ENCODE data around the gene IMPDH1. TPM values are rescaled to one million over a fixed set of nuclear protein-coding genes. Genes with fewer than 3 reads are reported as not detected.

Gene IMPDH1
- total and polyA plus RNA-seq, 9 of the 15 experiments (the other 6 are each of a cell fraction or from before 2014, with no cell fraction given): 0.80 to 118 (median 64.3) TPM

- no peak for DNase-seq (ENCODE audit: extremely low read depth in 1 of 4, low spot score in 3 of 4)
- CTCF ChIA-PET (ENCODE audit: low intra/inter-chr PET ratio): interaction anchor here (1.4 to 6.5 kb wide), 2 partner anchors 30 to 60 kb away, joined by 10 to 173 read pairs; no protein-coding TSS in a partner anchor
- Histone ChIP-seq H3K9ac (ENCODE audit: insufficient read depth in 1 of 2, low read depth in 2 of 2, low read length in 2 of 2) (no peak overlapping the region), H3K9me3 (replicated peaks; ENCODE audit: control insufficient read depth, insufficient read depth, low read depth, low read length) (no peaks in the 10 kb centered on the region), H3K4me3 (no peak overlapping the region), H3K27ac (ENCODE audit: extremely low read depth, low read depth, low read length) (no peak overlapping the region), H3K79me2 (ENCODE audit: control insufficient read depth, insufficient read depth, low read length) (peaks cover 28% of the 10 kb centered on the region), H3K4me2 (ENCODE audit: insufficient read depth, low read length) (peak overlapping the region; percentile 12; the same call in 1 of the 2 replicates), H2AFZ (ENCODE audit: low read depth, low read length) (no peak overlapping the region), H3K4me1 (replicated peaks in 1 of 2; ENCODE audit: control insufficient read depth in 2 of 2, insufficient read depth in 2 of 2, low read length in 2 of 2) (peaks cover 26 to 32% of the 10 kb centered on the region in 2 experiments; a peak in 4 of 5 replicates), H3K36me3 (ENCODE audit: control insufficient read depth, insufficient read depth, low read length) (peaks cover 11% of the 10 kb centered on the region; the same call in 2 of the 3 replicates), H3K27me3 (ENCODE audit: control insufficient read depth in 2 of 2, insufficient read depth in 2 of 2, low read length in 2 of 2) (no peaks in the 10 kb centered on the region), H3K9me1 (ENCODE audit: control insufficient read depth, insufficient read depth, low read length) (no peaks in the 10 kb centered on the region), H4K20me1 (replicated peaks; ENCODE audit: control insufficient read depth, insufficient read depth, low read length) (no peaks in the 10 kb centered on the region)
- POLR2A ChIA-PET: interaction anchor here (0.8 to 1.4 kb wide), 6 partner anchors 10 to 34 kb away, joined by 3 to 5 read pairs (median 3); partner anchors contain the start of gene METTL2B
- intact Hi-C loops (cut with micrococcal nuclease): loop anchor here (1.0 kb wide), 2 partner anchors 32 to 61 kb away; no protein-coding TSS in a partner anchor
- in situ Hi-C loops (cut with MboI): no loop called here
- ATAC-seq: no peak
- FAIRE-seq: no peak
- WGBS (ENCODE audit: insufficient coverage, low coverage, missing lambda C conversion rate): 41% methylated on average over 3 of the region's 3 CpGs
- BruUV-seq (replicated peaks): no TSS peak
- TF ChIP-seq GMEB1 (CRISPR knock-in tag; IDR thresholded peaks at IDR 0.05): 0 out of 2 replicates have a peak, but pooled peaks have one; percentile 3
- 0 out of 2 replicates have a peak, but pooled peaks have one; percentile 61 for TF ChIP-seq ZNF347 (CRISPR knock-in tag; IDR thresholded peaks at IDR 0.05; ENCODE audit: low read depth)
- 0 out of 2 replicates have a peak, but pooled peaks have one; percentile 36 for TF ChIP-seq GABPB1 (CRISPR knock-in tag; IDR thresholded peaks at IDR 0.05)
- TF ChIP-seq ZKSCAN3 (CRISPR knock-in tag; IDR thresholded peaks at IDR 0.05): 0 out of 2 replicates have a peak, but pooled peaks have one; percentile 11
- 0 out of 2 replicates have a peak, but pooled peaks have one; percentile 40 for TF ChIP-seq RREB1 (CRISPR knock-in tag; IDR thresholded peaks at IDR 0.05)
- TF ChIP-seq ATF7 (IDR thresholded peaks at IDR 0.05): no peak
- peak; percentile 34 for TF ChIP-seq RBBP5 (IDR thresholded peaks at IDR 0.05; ENCODE audit: borderline replicate concordance, insufficient read depth, low read length, poor library complexity, severe bottlenecking)
- TF ChIP-seq POLR2AphosphoS2 (IDR thresholded peaks at IDR 0.05; ENCODE audit: low read length): no peak
- 0 out of 2 replicates have a peak, but pooled peaks have one; percentile 20 for TF ChIP-seq AFF4 (CRISPR knock-in tag; IDR thresholded peaks at IDR 0.05)
Measured at GRCh38 chr7:128458956-128459355, 49.2 kb upstream of the IMPDH1 start.
